ENCODE results near the gene ROMO1.
A peak's percentile ranks its signal among the peaks of the same experiment; 100 is the strongest.

The ROMO1 gene

DNA sequence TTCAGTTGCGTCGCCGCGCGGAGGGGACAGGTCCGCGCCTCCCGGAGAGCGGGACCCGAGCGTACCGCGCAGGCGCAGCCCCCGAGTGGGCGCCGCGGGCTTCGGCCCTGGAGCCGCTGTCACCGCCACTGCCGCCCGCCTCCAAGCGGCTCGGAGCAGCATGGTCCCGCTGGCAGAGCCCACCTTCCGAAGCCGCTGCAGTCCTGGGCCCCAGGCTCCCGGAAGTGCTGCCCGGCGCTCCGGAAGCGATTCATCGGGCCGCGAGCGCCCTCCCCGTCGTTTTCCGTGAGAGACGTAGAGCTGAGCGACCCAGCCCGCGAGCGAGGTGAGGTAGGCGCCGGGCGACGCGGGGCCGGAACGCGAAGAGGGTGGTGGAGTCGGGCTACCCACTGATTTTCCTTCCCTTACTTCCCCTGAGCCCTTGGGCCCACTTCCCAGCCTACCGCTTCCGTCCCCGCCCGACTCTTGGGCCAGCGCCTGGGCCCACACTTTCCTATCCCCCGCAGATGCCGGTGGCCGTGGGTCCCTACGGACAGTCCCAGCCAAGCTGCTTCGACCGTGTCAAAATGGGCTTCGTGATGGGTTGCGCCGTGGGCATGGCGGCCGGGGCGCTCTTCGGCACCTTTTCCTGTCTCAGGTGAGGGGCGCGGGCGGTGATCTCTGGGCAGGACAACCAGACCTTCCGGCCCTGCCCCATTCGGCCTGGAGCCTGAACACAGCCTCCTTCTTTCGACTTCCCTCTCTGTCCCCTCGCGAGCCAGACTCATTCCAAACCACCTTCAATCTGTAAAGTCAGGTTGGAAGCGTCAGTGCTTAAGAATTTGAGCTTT is at the start of gene ROMO1, which contains the start of gene NFS1:
Gene ROMO1, plus strand, starts transcription at position 279 of the 830 bp plus-strand sequence. Its CDS starts 228 bp downstream, at position 507.
Gene NFS1, minus strand, starts transcription at position 226 of the 830 bp plus-strand sequence. Its CDS starts 64 bp downstream, at position 162.
- peaks cover 6% of the 10 kb centered on the region for H3K4me1 ChIP-seq (ENCODE audit: insufficient read depth, low read length)
- H3K9ac ChIP-seq (ENCODE audit: low read depth, low read length) = peak within 1 kb of the TSS; percentile 100
- peaks cover 6% of the 10 kb centered on the region for H3K36me3 ChIP-seq (ENCODE audit: insufficient read depth, low read length)
- H3K9me3 ChIP-seq (ENCODE audit: control insufficient read depth, insufficient read depth, low read length) = no peaks in the 10 kb centered on the region

DNA sequence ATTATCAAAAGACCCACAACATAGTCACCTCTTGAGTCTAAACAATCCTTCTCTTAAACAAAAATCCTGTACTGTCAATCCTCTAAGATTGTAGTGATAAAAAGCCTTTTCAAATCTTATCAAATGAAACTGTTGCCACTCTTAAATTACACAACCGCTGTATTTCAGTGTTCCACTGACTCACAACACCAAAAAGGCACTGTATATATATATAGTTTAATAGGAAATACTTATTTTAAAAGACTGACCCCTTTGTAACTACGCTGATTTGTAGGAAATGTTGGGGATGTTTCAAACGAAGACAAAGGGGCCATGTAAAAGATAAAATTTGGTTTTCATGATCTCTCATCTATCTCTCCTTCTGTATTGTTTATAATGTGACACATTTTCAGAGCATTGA is 48.6 kb upstream of the ROMO1 start:
- H3K9me3 ChIP-seq (ENCODE audit: control insufficient read depth, insufficient read depth, low read length) = no peaks in the 10 kb centered on the region
- H3K36me3 ChIP-seq (ENCODE audit: insufficient read depth, low read length) = peaks cover 14% of the 10 kb centered on the region; the same call in 1 of the 2 replicates
- no peak overlapping the region for H3K9ac ChIP-seq (ENCODE audit: low read depth, low read length)
- H3K4me1 ChIP-seq (ENCODE audit: insufficient read depth, low read length) = no peaks in the 10 kb centered on the region

DNA sequence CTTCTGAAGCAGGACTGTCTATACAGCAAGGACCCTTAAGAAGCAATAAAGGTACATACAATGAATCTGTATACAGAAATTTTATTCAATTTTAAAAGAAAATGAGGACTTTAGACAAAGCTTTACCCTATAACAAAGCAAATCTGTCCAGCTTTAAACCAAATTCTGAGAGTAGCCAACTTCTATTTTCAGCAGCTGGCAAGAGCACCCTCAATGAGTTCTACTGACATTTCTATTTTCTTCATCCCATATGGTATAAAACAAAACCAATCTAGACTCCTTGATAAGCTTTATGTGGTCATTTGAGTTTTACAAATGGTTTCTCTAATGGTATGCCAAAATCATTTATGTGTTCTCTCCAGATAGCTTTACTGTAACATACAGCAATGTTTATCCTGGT is 47.2 kb upstream of the ROMO1 start:
- peaks cover 14% of the 10 kb centered on the region; the same call in 1 of the 2 replicates for H3K36me3 ChIP-seq (ENCODE audit: insufficient read depth, low read length)

GRCh38 chr20:35652641-35653429 is 46.4 kb upstream of the ROMO1 start:
- H3K9ac ChIP-seq (ENCODE audit: low read depth, low read length) = no peak overlapping the region
- no peaks in the 10 kb centered on the region for H3K9me3 ChIP-seq (ENCODE audit: control insufficient read depth, insufficient read depth, low read length)
- no peaks in the 10 kb centered on the region for H3K4me1 ChIP-seq (ENCODE audit: insufficient read depth, low read length)
- H3K36me3 ChIP-seq (ENCODE audit: insufficient read depth, low read length) = peaks cover 14% of the 10 kb centered on the region; the same call in 1 of the 2 replicates

More for the DNA sequence above, 47.2 kb upstream of the ROMO1 start:
- Histone ChIP-seq H3K9me3 (ENCODE audit: control insufficient read depth, insufficient read depth, low read length) (no peaks in the 10 kb centered on the region), H3K4me1 (ENCODE audit: insufficient read depth, low read length) (no peaks in the 10 kb centered on the region), H3K9ac (ENCODE audit: low read depth, low read length) (no peak overlapping the region)

GRCh38 chr20:35653430-35653734 is 45.8 kb upstream of the ROMO1 start:
- no peaks in the 10 kb centered on the region for H3K9me3 ChIP-seq (ENCODE audit: control insufficient read depth, insufficient read depth, low read length)
- peaks cover 14% of the 10 kb centered on the region; the same call in 1 of the 2 replicates for H3K36me3 ChIP-seq (ENCODE audit: insufficient read depth, low read length)
- H3K9ac ChIP-seq (ENCODE audit: low read depth, low read length) = no peak overlapping the region
- H3K4me1 ChIP-seq (ENCODE audit: insufficient read depth, low read length) = no peaks in the 10 kb centered on the region

GRCh38 chr20:35653893-35654292 is 45.3 kb upstream of the ROMO1 start:
- H3K9ac ChIP-seq (ENCODE audit: low read depth, low read length) = no peak overlapping the region
- no peaks in the 10 kb centered on the region for H3K4me1 ChIP-seq (ENCODE audit: insufficient read depth, low read length)
- H3K9me3 ChIP-seq (ENCODE audit: control insufficient read depth, insufficient read depth, low read length) = no peaks in the 10 kb centered on the region
- H3K36me3 ChIP-seq (ENCODE audit: insufficient read depth, low read length) = peaks cover 14% of the 10 kb centered on the region; the same call in 1 of the 2 replicates

- no peaks in the 10 kb centered on the region for H3K9me3 ChIP-seq (ENCODE audit: control insufficient read depth, insufficient read depth, low read length)
- H3K4me1 ChIP-seq (ENCODE audit: insufficient read depth, low read length) = no peaks in the 10 kb centered on the region
- no peak overlapping the region for H3K9ac ChIP-seq (ENCODE audit: low read depth, low read length)
- H3K36me3 ChIP-seq (ENCODE audit: insufficient read depth, low read length) = peaks cover 14% of the 10 kb centered on the region; the same call in 1 of the 2 replicates
Measured at GRCh38 chr20:35654415-35654814, 44.8 kb upstream of the ROMO1 start.

DNA sequence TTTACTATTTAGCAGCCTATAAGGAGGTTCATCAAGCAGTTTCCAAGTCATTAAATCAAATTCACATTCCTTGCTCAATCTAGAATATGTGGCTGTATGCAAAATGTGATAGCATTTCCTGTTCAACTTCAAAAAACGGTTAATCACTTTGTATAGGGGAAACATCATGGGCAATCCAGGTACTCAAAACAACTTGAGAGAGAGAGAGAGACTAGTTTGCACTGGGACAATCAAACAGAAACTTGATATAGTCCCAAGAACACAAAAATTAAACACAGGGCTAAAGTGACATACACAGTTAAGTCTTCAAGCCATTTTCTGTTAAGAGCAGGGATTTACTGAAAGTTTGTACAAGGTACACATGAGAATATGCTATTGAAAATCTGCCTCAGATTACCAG is 41.9 kb upstream of the ROMO1 start:
- Histone ChIP-seq H3K9me3 (ENCODE audit: control insufficient read depth, insufficient read depth, low read length) (no peaks in the 10 kb centered on the region), H3K9ac (ENCODE audit: low read depth, low read length) (no peak overlapping the region), H3K4me1 (ENCODE audit: insufficient read depth, low read length) (peaks cover 14% of the 10 kb centered on the region; the same call in 1 of the 2 replicates), H3K36me3 (ENCODE audit: insufficient read depth, low read length) (peaks cover 14% of the 10 kb centered on the region; the same call in 1 of the 2 replicates)

GRCh38 chr20:35660122-35660937 is 38.9 kb upstream of the ROMO1 start:
- no peak overlapping the region for H3K9ac ChIP-seq (ENCODE audit: low read depth, low read length)
- no peaks in the 10 kb centered on the region; the same call in 1 of the 2 replicates for H3K36me3 ChIP-seq (ENCODE audit: insufficient read depth, low read length)
- no peaks in the 10 kb centered on the region for H3K9me3 ChIP-seq (ENCODE audit: control insufficient read depth, insufficient read depth, low read length)
- H3K4me1 ChIP-seq (ENCODE audit: insufficient read depth, low read length) = peaks cover 18% of the 10 kb centered on the region; the same call in 1 of the 2 replicates

GRCh38 chr20:35661053-35661452 is 38.2 kb upstream of the ROMO1 start:
- H3K4me1 ChIP-seq (ENCODE audit: insufficient read depth, low read length) = peaks cover 18% of the 10 kb centered on the region; the same call in 1 of the 2 replicates
- no peaks in the 10 kb centered on the region for H3K36me3 ChIP-seq (ENCODE audit: insufficient read depth, low read length)
- H3K9ac ChIP-seq (ENCODE audit: low read depth, low read length) = no peak overlapping the region
- no peaks in the 10 kb centered on the region for H3K9me3 ChIP-seq (ENCODE audit: control insufficient read depth, insufficient read depth, low read length)

- H3K9me3 ChIP-seq (ENCODE audit: control insufficient read depth, insufficient read depth, low read length) = no peaks in the 10 kb centered on the region
- H3K9ac ChIP-seq (ENCODE audit: low read depth, low read length) = no peak overlapping the region
- peaks cover 18% of the 10 kb centered on the region; the same call in 1 of the 2 replicates for H3K4me1 ChIP-seq (ENCODE audit: insufficient read depth, low read length)
- no peaks in the 10 kb centered on the region for H3K36me3 ChIP-seq (ENCODE audit: insufficient read depth, low read length)
Measured at GRCh38 chr20:35661908-35662307, 37.3 kb upstream of the ROMO1 start.

DNA sequence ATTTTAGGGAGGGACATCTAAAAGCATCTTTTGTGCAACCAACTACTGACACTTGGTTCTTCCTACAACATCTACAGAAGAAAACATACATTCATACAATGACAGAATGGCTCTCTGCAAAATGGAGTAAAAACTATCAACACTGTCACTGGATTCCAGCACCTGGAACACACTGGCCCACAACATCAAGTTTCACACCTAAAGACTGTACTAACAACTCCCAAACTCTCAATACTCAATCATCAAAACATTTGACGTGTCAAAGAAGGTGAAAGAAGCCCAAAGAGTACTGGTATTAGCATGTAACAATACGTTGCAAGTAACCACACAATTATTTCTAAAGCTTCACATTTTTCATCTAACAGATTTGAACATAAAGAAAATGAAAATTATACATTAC is 36.7 kb upstream of the ROMO1 start:
- H3K9ac ChIP-seq (ENCODE audit: low read depth, low read length) = peak overlapping the region; percentile 22; the same call in 1 of the 2 replicates
- no peaks in the 10 kb centered on the region for H3K36me3 ChIP-seq (ENCODE audit: insufficient read depth, low read length)
- H3K4me1 ChIP-seq (ENCODE audit: insufficient read depth, low read length) = peaks cover 18% of the 10 kb centered on the region; the same call in 1 of the 2 replicates
- H3K9me3 ChIP-seq (ENCODE audit: control insufficient read depth, insufficient read depth, low read length) = no peaks in the 10 kb centered on the region

GRCh38 chr20:35663516-35664465 is 35.4 kb upstream of the ROMO1 start:
- H3K4me1 ChIP-seq (ENCODE audit: insufficient read depth, low read length) = peaks cover 18% of the 10 kb centered on the region; the same call in 1 of the 2 replicates

More at GRCh38 chr20:35663516-35664465, 35.4 kb upstream of the ROMO1 start:
- H3K36me3 ChIP-seq (ENCODE audit: insufficient read depth, low read length) = no peaks in the 10 kb centered on the region
- no peaks in the 10 kb centered on the region for H3K9me3 ChIP-seq (ENCODE audit: control insufficient read depth, insufficient read depth, low read length)
- H3K9ac ChIP-seq (ENCODE audit: low read depth, low read length) = peak overlapping the region; percentile 89

Measured in ES-I3 (cell line).